ENCODE results near the gene COX5B.
"Not testable (repeated sequence)": the region's sequence is repeated elsewhere in the genome, so short reads cannot be mapped to it uniquely, and the experiment has no call there.

COX5B gene, protein sequence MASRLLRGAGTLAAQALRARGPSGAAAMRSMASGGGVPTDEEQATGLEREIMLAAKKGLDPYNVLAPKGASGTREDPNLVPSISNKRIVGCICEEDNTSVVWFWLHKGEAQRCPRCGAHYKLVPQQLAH

GRCh38 chr2:97645695-97646629 lies at the start of gene COX5B:
COX5B (plus strand) TSS chr2:97646062; CDS start chr2:97646087, 25 bp downstream.
- peak; percentile 98 for DNase-seq

- not testable (repeated sequence) for DNase-seq
These were observed 49.7 kb upstream of the COX5B start for GRCh38 chr2:97596180-97596579.

DNA sequence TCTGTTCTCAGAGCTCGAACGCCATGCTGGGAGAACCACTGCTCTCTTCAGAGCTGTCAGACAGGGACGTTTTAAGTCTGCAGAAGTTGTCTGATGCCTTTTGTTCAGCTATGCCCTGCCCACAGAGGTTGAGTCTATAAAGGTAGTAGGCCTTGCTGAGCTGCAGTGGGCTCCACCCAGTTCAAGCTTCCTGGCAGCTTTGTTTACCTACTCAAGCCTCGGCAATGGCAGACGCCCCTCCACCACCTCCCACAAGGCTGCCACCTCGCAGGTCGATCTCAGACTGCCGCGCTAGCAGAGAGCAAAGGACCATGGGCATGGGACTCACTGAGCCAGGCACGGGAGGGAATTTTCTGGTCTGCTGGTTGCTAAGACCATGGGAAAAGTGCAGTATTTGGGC lies 44.3 kb upstream of the COX5B start:
- DNase-seq: not testable (repeated sequence)

- DNase-seq: not testable (repeated sequence)
These were observed 40.8 kb upstream of the COX5B start for GRCh38 chr2:97605109-97605508.

DNA sequence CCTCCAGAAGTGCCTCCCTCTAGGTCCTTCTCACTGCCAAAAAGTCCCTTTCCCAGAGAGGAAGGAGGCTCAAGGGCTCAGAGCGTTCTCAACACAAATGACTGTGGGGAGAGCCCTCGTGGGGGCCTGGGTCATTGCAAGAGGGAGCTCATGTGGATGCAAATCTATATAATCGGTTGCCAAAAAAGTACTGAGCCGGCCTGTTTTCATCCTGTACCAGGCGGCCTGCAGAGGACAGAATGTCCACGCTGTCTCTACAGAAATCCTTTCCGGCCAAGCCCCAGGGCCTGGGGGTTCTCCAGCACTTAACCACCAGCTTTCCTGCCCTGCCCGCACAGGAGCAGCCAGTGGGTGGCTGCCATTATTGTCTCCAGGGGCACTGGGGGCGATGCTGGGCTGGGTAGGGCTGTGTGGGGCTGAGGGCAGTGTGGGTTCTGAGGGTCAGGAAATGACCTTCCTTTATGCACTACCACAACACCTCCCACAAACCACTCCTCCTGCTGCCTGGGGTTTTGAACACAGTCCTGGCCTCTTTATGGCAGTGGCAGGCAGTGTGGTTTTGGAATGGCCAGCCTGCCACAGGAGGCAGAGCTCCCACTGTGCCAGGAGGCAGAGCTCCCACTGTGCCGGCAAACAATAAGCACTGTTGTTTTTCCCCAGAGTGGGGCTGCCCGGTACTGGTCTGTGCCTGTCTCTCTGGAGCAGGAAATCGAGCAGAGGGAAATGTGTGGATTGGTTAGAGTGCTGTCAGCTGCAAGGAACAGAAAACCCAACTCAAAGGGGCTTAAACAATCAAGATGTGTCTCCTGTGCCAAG lies 40.1 kb upstream of the COX5B start:
- not testable (repeated sequence) for DNase-seq

- not testable (repeated sequence) for DNase-seq
These were observed 37.1 kb upstream of the COX5B start for GRCh38 chr2:97608745-97609144.

DNA sequence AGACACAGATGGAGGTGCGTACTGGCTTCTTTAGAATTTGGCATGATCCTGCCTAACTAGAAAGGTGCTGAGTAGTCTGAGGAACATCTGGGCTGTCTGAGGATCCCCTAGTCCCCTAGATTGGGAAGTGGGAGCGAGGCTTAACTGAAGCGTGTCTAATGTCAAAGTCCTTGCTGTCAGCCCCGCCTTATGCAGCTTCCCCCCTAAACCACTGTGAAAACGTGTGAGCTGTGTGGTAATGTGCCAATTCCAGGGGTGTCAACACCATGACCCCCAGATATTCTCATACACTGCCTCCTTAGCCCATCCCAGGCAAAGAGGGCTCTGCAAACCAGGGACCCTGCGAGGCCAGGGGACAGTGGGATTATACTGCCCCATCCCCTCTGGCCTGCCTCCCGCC lies 34.0 kb upstream of the COX5B start:
- not testable (repeated sequence) for DNase-seq

DNA sequence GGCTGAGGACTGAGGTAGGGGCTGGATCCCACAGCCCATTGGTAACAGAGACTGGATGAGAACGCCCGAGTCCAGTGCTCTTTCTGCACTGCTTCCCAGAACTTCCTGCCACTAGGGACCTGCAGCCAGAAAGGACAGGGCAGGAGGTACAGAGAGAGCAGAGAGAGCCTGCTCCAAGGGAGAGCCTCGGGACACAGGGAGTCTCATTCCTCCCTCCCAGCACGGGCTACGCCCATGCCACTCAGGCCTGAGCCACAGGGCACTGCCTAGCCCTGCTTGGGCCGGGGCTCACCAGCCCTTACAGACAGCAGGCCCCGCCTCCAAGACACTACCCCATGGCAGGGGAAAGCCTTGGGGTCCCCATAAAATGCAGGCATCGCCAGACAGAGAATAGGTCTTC lies 30.1 kb upstream of the COX5B start:
- DNase-seq: not testable (repeated sequence)

DNA sequence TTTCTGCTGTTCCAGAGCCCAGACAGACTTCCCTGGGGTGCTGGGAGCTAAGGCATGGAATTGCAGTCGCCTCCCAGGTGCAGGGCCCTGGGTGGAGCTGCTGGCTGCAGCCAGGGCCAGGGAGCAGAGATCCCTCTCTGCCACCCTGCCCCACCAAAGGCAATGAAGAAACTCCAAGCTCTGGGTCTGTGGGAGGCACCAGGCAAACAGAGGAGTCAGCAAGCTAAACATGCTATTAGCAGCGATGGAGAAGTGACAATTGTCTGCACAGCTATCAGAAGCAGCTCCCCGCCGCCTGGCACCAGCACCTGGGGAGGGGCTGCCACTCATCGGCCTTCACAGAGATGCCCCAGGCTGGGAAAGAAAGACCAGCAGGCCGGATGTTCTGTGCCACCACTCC lies 28.0 kb upstream of the COX5B start:
- no peak for DNase-seq

GRCh38 chr2:97618939-97619827 lies 26.7 kb upstream of the COX5B start:
- DNase-seq: not testable (repeated sequence)

- DNase-seq: not testable (repeated sequence)
These were observed 25.4 kb upstream of the COX5B start for GRCh38 chr2:97620492-97620891.

DNA sequence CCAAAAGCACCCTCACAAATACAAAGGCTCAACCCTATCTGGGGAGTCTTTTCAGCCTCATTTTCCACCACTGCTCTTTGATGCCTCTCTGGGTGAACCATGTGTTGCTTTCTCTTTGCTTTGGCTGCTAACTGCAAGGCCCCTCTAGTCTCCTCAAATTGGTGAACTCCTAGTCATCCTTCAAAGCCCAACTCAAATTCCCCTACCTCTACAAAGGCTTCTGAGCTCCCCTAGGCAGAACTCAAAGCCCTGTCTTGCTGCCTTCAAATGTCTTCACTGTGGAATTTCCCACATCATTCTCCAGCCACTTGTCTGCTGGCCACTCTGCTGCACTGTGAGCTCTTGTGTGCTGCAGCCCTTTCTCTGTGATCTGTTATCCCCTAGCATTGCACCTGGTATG lies 22.9 kb upstream of the COX5B start:
- DNase-seq: not testable (repeated sequence)

DNA sequence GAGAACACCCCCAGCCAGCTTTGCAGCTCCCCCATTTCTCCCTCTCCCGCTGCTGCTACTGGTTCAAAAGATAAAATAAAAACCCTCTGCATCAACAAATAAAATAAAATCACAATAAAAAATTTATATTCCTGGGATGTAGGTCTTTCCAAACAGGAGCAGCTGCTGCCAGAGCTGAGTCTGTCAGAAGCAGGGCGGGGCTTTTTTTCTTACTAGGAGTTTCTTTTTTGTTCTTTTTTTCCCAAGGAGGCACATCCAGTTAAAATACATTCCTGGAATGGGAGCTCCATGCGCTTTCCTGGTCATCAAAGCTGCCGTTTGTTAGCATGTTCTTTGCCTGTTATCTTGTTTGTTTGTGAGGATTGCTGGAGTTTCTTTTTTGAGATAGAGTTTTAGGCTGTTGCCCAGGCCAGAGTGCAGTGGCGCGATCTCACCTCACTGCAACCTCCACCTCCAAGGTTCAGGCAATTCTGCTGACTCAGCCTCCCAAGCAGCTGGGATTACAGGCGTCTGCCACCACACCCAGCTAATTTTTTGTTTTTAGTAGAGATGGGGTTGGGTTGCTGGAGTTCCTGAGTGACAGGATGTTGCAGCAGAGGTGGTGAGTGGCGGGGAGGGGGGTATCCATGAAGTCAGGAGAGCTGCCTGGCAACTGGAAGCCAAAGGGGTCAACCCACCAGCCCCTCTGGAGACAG lies 20.4 kb upstream of the COX5B start:
- not testable (repeated sequence) for DNase-seq

GRCh38 chr2:97626049-97626430 lies 19.8 kb upstream of the COX5B start:
- not testable (repeated sequence) for DNase-seq

- no peak for DNase-seq
These were observed 1.7 kb upstream of the COX5B start for GRCh38 chr2:97644023-97644717.

DNA sequence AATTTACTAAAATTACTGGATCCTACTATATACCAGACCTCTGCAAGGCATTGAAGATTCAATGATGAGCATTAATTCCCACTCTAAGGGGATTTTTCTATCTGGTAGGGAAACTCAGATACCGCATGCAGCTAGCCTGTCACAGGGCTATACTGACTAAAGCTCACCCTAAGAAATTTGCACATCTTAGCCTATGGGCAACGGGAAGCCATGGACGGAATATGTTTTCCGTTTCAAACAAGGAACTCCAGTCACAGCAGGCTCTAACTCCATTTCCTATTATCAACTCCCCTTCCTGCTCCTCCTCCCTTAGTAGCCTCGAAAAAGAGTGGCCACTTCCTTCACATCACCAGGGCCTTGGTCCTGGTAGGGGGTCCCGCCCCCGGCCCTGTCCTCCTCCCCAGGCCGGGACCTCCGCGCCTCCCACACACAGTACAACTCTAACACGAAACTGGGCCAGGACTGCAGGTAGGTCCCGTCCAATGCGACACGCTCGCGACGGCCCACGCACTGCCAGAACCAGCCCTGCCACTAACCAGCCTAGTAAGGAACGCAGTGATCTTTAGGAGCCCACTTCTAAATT lies 659 bp upstream of the COX5B start:
- DNase-seq: no peak

DNA sequence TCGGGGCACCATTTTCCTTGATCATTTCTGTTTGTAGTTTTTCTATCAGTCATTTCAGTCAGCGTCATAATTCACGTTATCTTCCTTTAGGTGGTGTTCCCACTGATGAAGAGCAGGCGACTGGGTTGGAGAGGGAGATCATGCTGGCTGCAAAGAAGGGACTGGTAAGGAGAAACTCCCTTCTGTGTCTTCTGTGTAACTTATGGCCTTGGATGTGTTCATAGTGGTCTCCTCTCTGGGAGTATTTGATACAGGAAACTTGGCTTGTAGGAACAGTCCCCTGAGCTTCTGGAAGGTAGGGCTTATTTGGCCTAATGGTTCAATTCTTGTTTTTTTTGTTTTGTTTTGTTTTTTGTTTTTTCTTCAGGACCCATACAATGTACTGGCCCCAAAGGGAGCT lies 1.1 kb downstream of the COX5B start:
- no peak for DNase-seq

GRCh38 chr2:97651114-97651513 lies 5.3 kb downstream of the COX5B start:
- DNase-seq: no peak

GRCh38 chr2:97653473-97653872 lies 7.6 kb downstream of the COX5B start:
- no peak for DNase-seq

GRCh38 chr2:97653874-97654273 lies 8.0 kb downstream of the COX5B start:
- DNase-seq: no peak

DNA sequence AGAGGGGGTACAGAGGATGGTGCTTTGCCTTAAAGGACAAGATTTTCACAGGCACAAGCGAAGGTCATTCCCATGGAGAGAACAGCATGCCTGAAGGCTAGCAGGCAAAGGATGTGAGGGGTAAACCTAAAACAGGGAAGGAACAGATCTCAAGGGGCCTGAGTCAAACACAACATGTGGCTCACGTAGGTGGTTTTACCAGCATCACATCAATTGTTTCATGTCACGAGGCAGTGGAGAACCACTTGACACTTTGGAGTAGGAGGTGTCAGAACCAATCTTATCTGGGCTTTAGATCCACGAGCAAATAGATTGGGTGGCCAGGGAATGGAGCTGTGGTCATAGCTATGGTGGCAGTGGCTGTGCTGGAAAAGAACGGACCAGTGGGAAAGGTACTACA lies 8.4 kb downstream of the COX5B start:
- DNase-seq: no peak

Data from CD4-positive, alpha-beta T cell treated with Interleukin-12 subunit alpha and Interleukin-12 subunit beta, for 1 hour (primary cell).